Measurements from ENCODE around the gene SPTSSB.

GRCh38 chr3:161347726-161348125 lies 23.6 kb downstream of the SPTSSB start:
- no peak for TF ChIP-seq CTCF (conservative IDR thresholded peaks at IDR 0.05 in 1 of 2, IDR thresholded peaks at IDR 0.05 in 1 of 2; ENCODE audit: extremely low read depth in 1 of 2, insufficient read depth in 1 of 2, low read depth in 1 of 2, low read length in 2 of 2)
- TF ChIP-seq EZH2 (IDR thresholded peaks at IDR 0.05; ENCODE audit: borderline replicate concordance, low read length): no peak

Data from mammary epithelial cell (primary cell).